GM18517 (cell line): ENCODE measurements around the gene RC3H2.
"Not testable (repeated sequence)": the region's sequence is repeated elsewhere in the genome, so short reads cannot be mapped to it uniquely, and the experiment has no call there.

Experiments used
- ATAC-seq: cut with Tn5 transposase; IDR thresholded peaks from one replicate; pipeline ENCODE4 v1.9.1; 2021; ENCODE audit warnings: mild to moderate bottlenecking, moderate library complexity; ENCODE audit not compliant: unreplicated experiment

RC3H2 gene

GRCh38 chr9:122848256-122848943, 56.8 kb downstream of the RC3H2 start:
- ATAC-seq: no peak

GRCh38 chr9:122846371-122846940, 58.7 kb downstream of the RC3H2 start:
- ATAC-seq: no peak

- no peak for ATAC-seq
These were observed 60.0 kb downstream of the RC3H2 start for GRCh38 chr9:122845116-122845515.

GRCh38 chr9:122844137-122844536, 61.0 kb downstream of the RC3H2 start:
- ATAC-seq: no peak

GRCh38 chr9:122841501-122841900, 63.7 kb downstream of the RC3H2 start:
- ATAC-seq: no peak

- not testable (repeated sequence) for ATAC-seq
These were observed 66.7 kb downstream of the RC3H2 start for GRCh38 chr9:122838441-122838840.

GRCh38 chr9:122837266-122837850, 67.8 kb downstream of the RC3H2 start:
- no peak for ATAC-seq

GRCh38 chr9:122835313-122835731, 69.8 kb downstream of the RC3H2 start:
- no peak for ATAC-seq

GRCh38 chr9:122832194-122832593, 73.0 kb downstream of the RC3H2 start:
- ATAC-seq: no peak

GRCh38 chr9:122828965-122829284, 76.2 kb downstream of the RC3H2 start:
- not testable (repeated sequence) for ATAC-seq

GRCh38 chr9:122827761-122828093, 77.4 kb downstream of the RC3H2 start:
- peak; percentile 15 for ATAC-seq

- no peak for ATAC-seq
These were observed 82.2 kb downstream of the RC3H2 start for GRCh38 chr9:122822938-122823337.

- ATAC-seq: no peak
These were observed 83.1 kb downstream of the RC3H2 start for GRCh38 chr9:122822056-122822455.

- no peak for ATAC-seq
These were observed 83.7 kb downstream of the RC3H2 start for GRCh38 chr9:122821278-122821943.

- ATAC-seq: no peak
These were observed 84.7 kb downstream of the RC3H2 start for GRCh38 chr9:122820490-122820845.

GRCh38 chr9:122819791-122820489, 85.2 kb downstream of the RC3H2 start:
- ATAC-seq: no peak

GRCh38 chr9:122819326-122819725, 85.8 kb downstream of the RC3H2 start:
- no peak for ATAC-seq

- no peak for ATAC-seq
These were observed 88.8 kb downstream of the RC3H2 start for GRCh38 chr9:122816163-122816867.

- ATAC-seq: no peak
These were observed 89.6 kb downstream of the RC3H2 start for GRCh38 chr9:122815544-122815943.

- ATAC-seq: no peak
These were observed 90.6 kb downstream of the RC3H2 start for GRCh38 chr9:122814545-122814944.

- no peak for ATAC-seq
These were observed 92.4 kb downstream of the RC3H2 start for GRCh38 chr9:122812736-122813135.
